Testis (tissue), 2 donors: ENCODE data around the gene ERC2.

Experiments
- POLR2A ChIP-seq: fragments of 450-650 bp; IDR thresholded peaks from one replicate; pipeline ENCODE4 v1.6.1; 2017; ENCODE audit warnings: antibody characterized with exemption, mild to moderate bottlenecking, moderate library complexity
- TF ChIP-seq, protein P1 (sequence below), 3 experiments: fragments of 450-650 bp in 2 of 3; fragments of 200-600 bp in 1 of 3; sonication (generic) in 1 of 3; IDR thresholded peaks; one replicate each; pipeline ENCODE4 v1.5.1; 2016 to 2019; ENCODE audit warnings: antibody characterized with exemption in 3 of 3, mild to moderate bottlenecking in 2 of 3, moderate library complexity in 1 of 3

DNA sequence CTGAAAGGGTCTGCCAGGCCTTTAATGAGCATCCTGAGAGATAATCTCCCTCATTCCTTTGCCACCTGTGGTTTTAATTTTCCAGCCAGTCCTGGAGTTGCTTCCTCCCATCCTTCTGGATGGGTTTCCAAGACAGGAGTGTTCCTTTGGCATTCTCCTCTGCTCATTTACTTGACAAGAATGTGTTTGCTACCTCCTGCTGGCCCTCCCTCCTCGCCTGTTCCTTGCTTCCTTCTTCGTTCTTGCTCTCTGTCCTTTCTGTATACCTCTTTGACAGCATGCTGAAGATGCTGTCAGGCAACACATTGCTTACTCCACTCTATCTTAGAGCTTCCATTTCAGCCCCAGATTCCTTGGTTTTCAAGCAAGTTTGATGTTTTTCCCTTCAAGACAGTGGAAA is 46.0 kb downstream of the ERC2 start:
- TF ChIP-seq, protein P1, sequence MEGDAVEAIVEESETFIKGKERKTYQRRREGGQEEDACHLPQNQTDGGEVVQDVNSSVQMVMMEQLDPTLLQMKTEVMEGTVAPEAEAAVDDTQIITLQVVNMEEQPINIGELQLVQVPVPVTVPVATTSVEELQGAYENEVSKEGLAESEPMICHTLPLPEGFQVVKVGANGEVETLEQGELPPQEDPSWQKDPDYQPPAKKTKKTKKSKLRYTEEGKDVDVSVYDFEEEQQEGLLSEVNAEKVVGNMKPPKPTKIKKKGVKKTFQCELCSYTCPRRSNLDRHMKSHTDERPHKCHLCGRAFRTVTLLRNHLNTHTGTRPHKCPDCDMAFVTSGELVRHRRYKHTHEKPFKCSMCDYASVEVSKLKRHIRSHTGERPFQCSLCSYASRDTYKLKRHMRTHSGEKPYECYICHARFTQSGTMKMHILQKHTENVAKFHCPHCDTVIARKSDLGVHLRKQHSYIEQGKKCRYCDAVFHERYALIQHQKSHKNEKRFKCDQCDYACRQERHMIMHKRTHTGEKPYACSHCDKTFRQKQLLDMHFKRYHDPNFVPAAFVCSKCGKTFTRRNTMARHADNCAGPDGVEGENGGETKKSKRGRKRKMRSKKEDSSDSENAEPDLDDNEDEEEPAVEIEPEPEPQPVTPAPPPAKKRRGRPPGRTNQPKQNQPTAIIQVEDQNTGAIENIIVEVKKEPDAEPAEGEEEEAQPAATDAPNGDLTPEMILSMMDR (IDR thresholded peaks at IDR 0.05), result no peak
- no peak for TF ChIP-seq POLR2A
